ENCODE results near the gene TGFBI. TPM values are rescaled to one million over a fixed set of nuclear protein-coding genes. Genes with fewer than 3 reads are reported as not detected.

TGFBI gene
- total and polyA plus RNA-seq, 9 of the 15 experiments (the other 6 are each of a cell fraction or from before 2014, with no cell fraction given): 0.05 to 0.62 (median 0.08) TPM; not detected in 6

DNA sequence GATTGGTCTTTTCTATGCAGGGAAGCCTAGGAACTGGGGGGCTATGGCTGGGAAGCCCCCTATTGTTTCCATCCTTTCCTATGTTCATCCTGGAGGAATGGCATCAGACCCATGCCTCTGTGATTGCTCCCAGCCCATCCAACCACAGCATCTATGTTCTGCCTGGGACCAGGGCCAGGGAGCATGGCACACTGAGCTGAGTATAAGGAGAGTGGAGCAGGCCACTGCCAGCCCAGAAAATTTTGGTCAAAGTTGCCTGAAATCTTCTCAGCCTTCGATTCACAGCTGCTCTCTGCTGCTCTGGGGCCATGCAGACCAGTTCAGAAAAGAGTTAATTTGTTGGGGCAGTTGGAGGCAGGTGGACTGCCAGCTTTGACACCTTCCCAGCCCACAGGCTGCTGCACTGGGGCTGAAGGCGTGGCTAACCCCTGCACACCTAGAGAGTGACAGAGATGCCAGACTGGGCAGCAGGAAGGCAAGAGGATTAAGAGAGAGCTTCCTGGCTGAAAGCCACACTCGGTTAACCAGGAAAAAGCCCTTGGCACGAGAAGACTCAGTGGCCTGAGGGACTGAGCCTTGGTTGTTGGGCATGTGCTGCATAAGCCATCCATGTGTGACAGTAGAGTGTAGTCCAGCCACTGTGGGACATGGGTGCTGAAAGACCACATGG lies 12.1 kb downstream of the TGFBI start:
- no peak overlapping the region for H3K9ac ChIP-seq (ENCODE audit: insufficient read depth in 1 of 2, low read depth in 2 of 2, low read length in 2 of 2)
- peaks cover 6 to 43% of the 10 kb centered on the region in 2 experiments for H3K27me3 ChIP-seq (ENCODE audit: control insufficient read depth in 2 of 2, insufficient read depth in 2 of 2, low read length in 2 of 2)
- TF ChIP-seq NR2F6 (CRISPR knock-in tag; IDR thresholded peaks at IDR 0.05) (no peak), RBM15 (IDR thresholded peaks at IDR 0.05; ENCODE audit: insufficient read depth, low read length) (no peak), ZSCAN32 (CRISPR knock-in tag; IDR thresholded peaks at IDR 0.05) (no peak), FOXM1 (IDR thresholded peaks at IDR 0.05; ENCODE audit: low read depth) (no peak), FOXM1 (CRISPR knock-in tag; IDR thresholded peaks at IDR 0.05; ENCODE audit: low read depth) (no peak), CC2D1A (IDR thresholded peaks at IDR 0.05) (no peak), ZNF311 (CRISPR knock-in tag; IDR thresholded peaks at IDR 0.05) (no peak), U2AF1 (optimal IDR thresholded peaks at IDR 0.05; ENCODE audit: low read depth, low read length) (no peak), ASH1L (IDR thresholded peaks at IDR 0.05; ENCODE audit: borderline replicate concordance, low read depth, partially characterized antibody) (no peak), DMBX1 (CRISPR knock-in tag; IDR thresholded peaks at IDR 0.05; ENCODE audit: borderline replicate concordance) (no peak)
- in situ Hi-C loops (cut with MboI): no loop called here
- no peak overlapping the region for H3K4me3 ChIP-seq
- intact Hi-C loops (cut with micrococcal nuclease): no loop called here
- 0% methylated on average over 4 of the region's 4 CpGs for WGBS (ENCODE audit: insufficient coverage, low coverage, missing lambda C conversion rate)
- no peaks in the 10 kb centered on the region for H3K36me3 ChIP-seq (ENCODE audit: control insufficient read depth, insufficient read depth, low read length)
- H3K9me1 ChIP-seq (ENCODE audit: control insufficient read depth, insufficient read depth, low read length): no peaks in the 10 kb centered on the region
- no peak overlapping the region for H2AFZ ChIP-seq (ENCODE audit: low read depth, low read length)
- H3K4me2 ChIP-seq (ENCODE audit: insufficient read depth, low read length): no peak overlapping the region
- ATAC-seq (no peak), FAIRE-seq (no peak), DNase-seq (ENCODE audit: extremely low read depth in 1 of 4, low spot score in 3 of 4) (no peak)
- H4K20me1 ChIP-seq (replicated peaks; ENCODE audit: control insufficient read depth, insufficient read depth, low read length): no peaks in the 10 kb centered on the region
- BruUV-seq (replicated peaks): no TSS peak
- H3K27ac ChIP-seq (ENCODE audit: extremely low read depth, low read depth, low read length): no peak overlapping the region
- H3K4me1 ChIP-seq (replicated peaks in 1 of 2; ENCODE audit: control insufficient read depth in 2 of 2, insufficient read depth in 2 of 2, low read length in 2 of 2): no peaks in the 10 kb centered on the region
- no peaks in the 10 kb centered on the region for H3K79me2 ChIP-seq (ENCODE audit: control insufficient read depth, insufficient read depth, low read length)
- ChIA-PET CTCF (ENCODE audit: low intra/inter-chr PET ratio) (no interaction called here), POLR2A (interaction anchor here (0.9 to 1.0 kb wide), 2 partner anchors 13 kb away, joined by 3 to 4 read pairs; partner anchors contain the start of gene TGFBI)
- no peaks in the 10 kb centered on the region for H3K9me3 ChIP-seq (replicated peaks; ENCODE audit: control insufficient read depth, insufficient read depth, low read depth, low read length)
